Measurements from ENCODE around the gene ZNF330.
"Not testable (repeated sequence)": the region's sequence is repeated elsewhere in the genome, so short reads cannot be mapped to it uniquely, and the experiment has no call there.

ZNF330 gene

DNA sequence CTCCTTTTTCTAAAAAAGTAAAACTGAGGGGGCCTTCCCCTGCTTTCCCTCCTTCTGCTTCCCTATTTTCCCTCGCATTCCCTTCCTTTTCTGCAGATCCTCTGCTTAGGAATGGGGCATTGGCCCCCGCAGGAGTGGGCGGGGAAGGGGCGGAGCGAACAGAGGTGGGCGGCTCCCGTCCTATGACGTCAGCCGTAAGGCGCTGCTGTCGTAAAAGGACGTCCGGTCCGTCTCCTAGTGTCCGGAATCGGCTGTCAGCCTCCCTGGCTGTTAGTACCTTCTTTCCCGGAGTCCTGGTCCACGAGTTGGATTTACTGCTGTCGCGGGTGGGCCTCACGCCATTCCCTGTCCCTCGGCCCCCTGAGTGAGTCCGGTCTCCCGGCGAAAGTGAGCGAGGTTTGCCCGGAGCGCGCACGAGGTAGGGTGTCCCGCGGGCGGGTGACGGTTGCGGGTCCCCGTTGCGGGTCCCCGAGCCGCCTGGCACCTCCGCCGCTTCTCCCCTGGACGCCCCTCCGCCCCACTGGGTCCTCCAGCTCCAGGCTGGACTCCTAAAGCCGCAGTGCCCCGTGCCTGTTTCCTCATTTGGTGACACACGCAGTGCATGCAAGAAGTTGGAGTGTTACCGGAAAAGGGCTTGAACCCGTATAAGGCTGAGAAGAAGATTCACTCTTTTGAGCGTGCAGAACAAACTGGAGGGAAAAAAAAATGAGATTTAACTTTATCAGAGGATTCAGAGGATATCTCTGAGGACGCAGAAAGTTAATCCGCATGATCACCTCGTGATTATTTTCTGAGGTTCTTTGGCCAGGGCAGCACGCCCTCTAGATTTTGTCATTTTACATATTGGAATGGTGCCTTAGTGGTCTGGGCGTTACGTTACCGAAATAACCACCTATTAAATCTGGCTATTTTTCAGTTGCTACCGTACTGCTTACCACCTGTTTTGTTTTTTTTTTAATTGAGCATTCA is at the start of gene ZNF330:
ZNF330 (plus strand) TSS at position 205 of the 969 bp plus-strand sequence. CDS start 1,477 bp downstream, outside the sequence.
- FAIRE-seq (peak; percentile 99), DNase-seq (ENCODE audit: insufficient read length, low spot score) (peak; percentile 81)

DNA sequence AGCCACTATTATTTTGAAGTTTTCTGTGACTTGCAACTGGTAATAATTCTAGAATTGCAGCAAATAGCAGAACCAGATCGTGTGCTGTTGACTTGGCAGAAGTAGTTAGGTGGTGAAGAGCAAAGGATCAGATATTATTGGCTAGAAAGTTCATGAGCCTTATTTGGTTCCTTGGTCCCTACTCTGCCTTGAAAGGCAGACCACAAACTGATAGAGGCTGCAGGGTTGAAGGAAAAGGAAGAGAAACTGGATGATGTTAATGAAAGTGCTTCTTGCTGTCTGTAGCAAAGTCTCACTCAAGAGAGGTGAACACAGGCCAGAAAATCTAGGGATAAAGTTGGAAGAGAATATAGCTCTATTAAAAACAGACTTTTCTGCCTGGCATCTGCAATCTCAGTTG is 46.2 kb upstream of the ZNF330 start:
- no peak for FAIRE-seq

DNA sequence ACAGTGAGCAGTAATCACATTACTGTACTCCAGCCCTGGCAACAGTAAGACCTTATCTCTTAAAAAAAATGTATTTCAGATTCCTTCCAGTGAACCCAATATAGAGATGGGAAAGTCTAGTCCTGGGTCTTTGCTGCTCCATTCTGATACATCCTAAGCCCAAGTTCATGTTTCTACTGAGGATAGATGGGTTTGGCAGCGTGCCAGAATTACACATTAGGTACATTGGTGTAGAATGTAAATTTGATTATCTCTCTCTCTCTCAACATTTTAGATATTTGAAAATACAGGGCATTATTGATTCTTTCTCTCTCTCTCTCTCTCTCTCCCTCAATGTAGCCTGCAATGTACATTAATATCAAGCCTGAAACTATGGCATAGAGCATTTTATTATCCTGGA is 43.5 kb upstream of the ZNF330 start:
- no peak for FAIRE-seq
- DNase-seq (ENCODE audit: insufficient read length, low spot score) = no peak

More for the DNA sequence above, 46.2 kb upstream of the ZNF330 start:
- no peak for DNase-seq (ENCODE audit: insufficient read length, low spot score)

DNA sequence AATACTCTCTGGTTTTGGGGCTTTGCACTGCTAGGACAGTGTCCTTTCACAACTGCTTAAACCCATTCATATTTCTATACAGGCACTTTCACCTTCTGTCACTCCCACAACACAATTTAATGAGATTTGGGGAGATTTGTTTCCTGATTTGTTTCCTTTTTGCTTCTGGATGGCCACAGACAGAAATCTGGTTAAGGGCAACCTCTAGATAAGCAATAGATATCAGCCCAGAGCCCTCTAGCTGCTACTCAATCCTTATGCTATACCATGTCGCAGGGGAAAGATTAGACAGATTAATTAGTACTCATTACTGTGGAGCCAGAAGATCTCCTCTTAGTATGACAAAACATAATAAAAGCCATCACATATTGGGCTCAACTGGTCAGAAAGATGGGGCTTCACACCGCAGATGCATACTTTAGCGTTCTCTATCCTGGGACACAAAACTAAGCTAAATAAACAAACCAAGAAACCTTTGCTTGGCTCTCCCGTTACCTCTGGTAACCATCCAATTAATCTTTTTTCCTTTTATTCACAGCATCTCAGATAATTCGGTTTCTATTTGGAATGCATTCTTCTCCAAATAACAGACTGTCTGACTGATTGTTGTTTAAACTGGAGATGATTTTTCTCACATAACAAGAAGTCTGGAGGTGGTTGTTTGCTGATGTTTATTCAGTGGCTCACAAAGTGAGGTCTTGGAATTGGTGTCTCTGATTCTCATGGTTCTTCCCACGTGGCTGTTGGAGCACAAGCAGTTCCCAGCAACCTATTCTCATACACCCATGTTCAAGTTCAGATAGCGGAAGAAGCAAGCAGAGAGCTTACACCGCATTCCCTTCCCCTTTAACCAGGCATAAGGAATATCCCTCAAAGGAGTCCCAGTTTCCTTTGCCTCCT is 41.0 kb upstream of the ZNF330 start:
- DNase-seq (ENCODE audit: insufficient read length, low spot score) (no peak), FAIRE-seq (no peak)

DNA sequence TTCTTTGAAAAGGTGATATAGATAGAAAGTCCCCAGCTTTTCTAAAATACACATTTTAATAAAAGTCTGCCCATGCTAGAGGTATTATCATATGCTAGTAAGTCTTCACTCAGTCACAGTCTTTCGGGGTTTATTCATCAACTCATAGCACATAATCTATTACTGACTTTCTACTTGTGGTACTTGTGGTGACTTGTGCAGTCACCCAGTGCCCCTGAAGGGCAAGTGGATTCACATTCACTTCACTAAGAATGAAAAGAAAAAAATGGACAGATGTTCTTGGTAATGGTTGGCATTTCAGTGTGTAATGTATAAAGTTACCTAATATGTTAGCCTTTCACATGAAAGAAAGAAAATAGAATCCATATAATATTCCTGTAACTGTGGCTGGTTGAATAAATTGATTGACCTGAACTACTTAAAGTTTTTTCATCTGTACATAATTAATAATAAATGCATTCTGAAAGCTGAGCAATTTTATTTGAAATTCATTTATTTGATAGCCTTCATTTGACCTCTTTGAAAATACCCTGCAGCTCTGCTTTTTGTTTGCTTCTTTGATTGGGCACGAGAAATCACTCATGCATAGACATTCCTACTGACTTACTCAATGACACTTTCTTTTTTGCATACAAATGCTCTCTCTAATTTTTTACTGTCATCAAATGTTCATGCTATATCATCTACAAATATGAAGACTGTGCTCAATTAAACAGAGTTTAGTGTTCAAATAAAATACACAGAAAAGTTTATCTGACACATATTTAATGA is 39.5 kb upstream of the ZNF330 start:
- no peak for FAIRE-seq
- no peak for DNase-seq (ENCODE audit: insufficient read length, low spot score)

DNA sequence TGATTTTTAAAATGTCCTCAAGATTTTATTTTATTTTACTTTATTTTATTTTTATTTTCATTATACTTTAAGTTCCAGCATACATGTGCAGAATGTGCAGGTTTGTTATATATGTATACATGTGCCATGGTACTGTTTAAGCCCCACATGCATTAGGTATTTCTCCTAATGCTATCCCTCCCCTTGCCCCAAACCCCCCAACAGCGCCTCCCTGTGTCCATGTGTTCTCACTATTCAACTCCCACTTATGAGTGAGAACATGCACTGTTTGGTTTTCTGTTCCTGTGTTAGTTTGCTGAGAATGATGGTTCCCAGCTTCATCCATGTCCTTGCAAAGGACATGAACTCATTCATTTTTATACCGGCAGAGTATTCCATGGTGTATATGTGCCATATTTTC is 37.2 kb upstream of the ZNF330 start:
- not testable (repeated sequence) for FAIRE-seq; DNase-seq (ENCODE audit: insufficient read length, low spot score)

DNA sequence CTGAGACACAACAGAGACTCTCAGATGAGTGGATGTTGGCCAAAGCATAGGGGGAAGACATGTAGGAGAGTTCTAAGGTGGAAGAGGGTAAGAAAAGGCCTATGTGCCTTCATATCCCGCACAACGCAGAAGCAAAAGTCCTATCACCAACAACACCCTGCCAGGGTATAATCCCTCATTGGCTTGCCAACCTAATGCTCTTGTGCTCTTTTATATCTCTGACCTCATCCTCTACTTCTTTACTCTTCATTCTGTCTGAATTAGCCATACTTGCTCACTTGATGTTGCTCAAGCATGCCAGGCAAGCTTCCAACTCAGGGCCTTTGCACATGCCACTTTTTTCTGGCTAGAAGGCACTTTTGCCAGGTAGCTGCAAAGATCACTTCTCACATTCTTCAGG is 28.1 kb upstream of the ZNF330 start:
- no peak for DNase-seq (ENCODE audit: insufficient read length, low spot score)
- no peak for FAIRE-seq

DNA sequence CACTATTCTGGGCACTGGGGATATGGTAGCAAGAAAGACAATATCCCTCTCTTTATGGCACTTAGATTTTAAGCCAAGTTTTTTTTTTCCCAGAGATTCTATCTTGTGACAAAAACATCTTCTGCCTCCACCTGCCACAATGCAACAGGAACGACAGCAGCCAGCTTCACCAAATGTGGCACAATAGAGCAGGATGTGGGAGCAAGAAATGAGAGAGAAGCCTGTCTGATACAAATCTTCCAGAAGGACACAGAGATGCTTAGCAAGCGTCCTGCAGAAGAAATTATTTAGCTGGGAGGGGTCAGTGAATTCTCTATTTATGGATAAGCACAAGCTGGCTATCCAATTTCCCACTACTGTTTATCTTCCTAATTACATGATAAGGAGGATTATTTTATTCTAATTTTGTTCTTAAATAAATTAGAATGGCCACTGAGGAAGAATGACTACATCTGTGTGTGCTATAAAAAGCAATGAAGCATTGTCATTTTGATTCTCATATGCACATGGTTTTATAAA is 27.1 kb upstream of the ZNF330 start:
- no peak for DNase-seq (ENCODE audit: insufficient read length, low spot score)
- FAIRE-seq = no peak

DNA sequence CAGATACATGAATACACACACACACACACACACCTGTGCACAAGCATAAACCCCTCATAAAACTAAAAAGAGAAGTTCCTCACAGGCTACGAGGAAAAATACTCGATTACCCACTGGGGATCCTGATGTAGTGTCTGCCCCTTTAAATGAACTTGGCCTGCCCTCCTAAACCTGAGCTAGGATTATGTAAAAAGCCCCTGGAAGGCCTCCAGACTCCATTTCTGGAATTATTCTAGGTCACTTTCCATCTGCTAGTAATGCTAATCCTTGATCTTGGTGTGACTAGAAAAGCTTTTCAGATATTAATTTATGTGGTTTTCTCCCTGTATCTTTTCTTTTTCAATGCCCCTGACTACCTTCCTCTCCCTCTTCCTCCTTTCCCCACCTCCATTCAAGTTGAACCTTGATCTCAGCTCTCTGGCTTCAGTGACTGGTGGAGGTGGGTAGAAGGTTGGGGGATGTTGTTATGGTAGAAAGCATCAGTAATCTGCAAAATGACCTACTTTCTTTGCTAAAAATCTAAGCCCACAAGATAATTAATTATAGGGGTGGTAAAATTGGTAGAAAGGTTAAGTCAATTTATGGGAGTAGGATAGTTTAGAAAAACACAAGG is 25.5 kb upstream of the ZNF330 start:
- DNase-seq (ENCODE audit: insufficient read length, low spot score) = no peak
- no peak for FAIRE-seq

DNA sequence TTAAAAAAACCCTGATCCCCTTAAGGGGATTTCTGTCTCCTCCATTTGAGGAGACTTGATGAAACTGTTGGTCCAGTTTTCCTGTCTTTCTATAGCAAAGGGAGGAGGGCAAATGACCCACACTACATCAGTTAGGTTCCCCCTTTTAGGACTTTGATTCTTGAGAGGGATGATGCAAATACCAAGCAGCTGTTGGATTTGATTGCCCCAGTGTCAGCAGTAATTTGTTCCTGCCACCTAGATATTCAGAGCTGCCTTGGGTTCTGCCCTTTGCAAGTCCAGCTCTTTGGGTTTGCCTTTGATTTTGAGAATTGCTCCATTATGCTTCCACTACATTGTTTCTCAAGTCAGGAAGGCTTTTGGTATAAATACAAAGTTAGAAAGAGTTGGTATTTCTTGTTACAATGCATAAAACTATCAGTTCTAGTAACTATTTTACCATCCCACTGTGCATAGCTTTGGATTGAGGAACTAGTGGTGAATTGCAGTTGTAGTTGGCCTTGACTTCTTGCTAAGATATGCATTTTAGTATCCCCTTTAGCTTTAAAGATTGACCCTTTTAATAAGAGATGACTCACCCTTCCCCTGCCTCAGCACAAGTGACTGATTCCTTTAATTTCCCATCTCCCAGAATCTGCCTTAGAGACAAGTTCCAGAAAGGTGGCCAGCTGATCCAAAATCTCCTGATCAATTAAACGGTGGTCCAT is 24.3 kb upstream of the ZNF330 start:
- DNase-seq (ENCODE audit: insufficient read length, low spot score) (no peak), FAIRE-seq (no peak)

DNA sequence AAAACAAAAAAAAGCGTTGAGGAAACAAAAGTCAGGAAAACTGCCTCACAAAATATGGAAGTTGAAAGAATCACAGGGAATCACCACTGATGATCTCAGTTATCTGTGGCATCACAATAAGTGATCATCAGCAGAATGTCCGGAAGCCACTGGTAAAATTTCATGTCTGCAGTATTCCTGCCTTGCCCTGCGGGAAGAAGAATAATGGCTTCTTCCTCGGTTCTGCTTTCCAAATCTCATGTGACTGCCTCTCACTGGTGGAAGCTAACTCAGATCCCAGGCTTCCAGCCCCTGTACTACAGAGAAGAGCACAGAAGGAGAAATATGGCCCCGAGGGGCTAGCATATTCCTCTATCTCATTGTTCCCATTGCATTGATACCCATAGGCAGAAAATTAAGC is 12.7 kb upstream of the ZNF330 start:
- no peak for DNase-seq (ENCODE audit: insufficient read length, low spot score)
- FAIRE-seq = no peak

DNA sequence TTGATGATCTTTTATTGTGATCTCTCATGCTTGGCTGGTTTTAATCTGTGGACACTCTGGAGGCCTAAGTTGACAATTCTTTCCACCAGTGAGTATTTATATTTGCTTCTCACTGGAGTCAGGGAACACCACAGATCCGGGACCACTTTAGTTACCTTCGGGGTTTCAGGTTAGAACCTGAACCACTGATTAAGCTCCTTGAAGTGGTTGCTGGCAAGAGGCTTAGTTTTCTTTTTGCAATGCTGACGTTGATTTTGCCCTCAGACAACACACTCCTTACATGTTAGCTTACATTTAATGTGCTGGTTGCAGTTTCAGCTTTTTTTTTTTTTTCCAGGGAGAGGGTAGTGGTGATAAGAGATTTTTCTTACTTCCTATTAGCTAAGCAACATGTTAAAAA is 10.5 kb upstream of the ZNF330 start:
- FAIRE-seq (no peak), DNase-seq (ENCODE audit: insufficient read length, low spot score) (no peak)

DNA sequence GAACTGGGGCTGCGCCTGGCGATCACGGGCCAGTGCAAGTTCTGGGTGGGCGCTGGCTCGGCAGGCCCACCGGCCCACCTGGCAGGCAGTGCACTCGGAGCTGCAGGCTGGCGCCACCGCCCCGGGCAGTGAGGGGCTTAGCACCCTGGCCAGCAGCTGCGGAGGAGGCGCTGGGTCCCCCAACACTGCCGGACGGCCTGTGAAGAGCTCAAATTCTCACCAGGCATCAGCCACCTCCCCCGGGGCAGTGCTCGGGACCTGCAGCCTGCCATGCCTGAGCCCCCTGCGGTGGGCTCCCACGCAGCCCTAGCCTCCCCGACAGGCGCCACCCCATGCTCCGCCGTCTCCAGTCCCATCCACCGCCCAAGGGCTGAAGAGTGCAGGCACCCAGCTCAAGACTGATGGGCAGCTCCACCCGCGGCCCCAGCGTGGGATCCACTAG is 7.1 kb upstream of the ZNF330 start:
- DNase-seq (ENCODE audit: insufficient read length, low spot score) (no peak), FAIRE-seq (no peak)

DNA sequence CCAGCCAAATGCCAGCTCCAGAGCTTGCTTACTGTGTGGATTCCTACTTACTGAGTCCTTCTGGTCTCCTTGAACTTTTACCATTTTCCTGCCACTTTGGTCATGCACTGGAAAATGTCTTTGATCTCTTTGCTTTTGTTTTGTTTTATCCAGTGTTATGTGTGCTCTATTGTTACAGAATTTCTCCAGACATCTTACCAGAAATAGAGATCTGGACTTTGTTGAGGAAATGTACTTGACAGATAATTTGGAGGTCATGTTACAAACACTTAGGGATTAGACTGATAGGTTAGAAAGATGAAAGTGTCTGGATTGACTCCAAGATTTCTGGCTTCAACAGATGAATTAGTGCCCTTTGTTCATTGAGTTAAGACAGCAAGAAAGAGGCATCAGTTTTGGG is 5.7 kb upstream of the ZNF330 start:
- FAIRE-seq (no peak), DNase-seq (ENCODE audit: insufficient read length, low spot score) (no peak)

DNA sequence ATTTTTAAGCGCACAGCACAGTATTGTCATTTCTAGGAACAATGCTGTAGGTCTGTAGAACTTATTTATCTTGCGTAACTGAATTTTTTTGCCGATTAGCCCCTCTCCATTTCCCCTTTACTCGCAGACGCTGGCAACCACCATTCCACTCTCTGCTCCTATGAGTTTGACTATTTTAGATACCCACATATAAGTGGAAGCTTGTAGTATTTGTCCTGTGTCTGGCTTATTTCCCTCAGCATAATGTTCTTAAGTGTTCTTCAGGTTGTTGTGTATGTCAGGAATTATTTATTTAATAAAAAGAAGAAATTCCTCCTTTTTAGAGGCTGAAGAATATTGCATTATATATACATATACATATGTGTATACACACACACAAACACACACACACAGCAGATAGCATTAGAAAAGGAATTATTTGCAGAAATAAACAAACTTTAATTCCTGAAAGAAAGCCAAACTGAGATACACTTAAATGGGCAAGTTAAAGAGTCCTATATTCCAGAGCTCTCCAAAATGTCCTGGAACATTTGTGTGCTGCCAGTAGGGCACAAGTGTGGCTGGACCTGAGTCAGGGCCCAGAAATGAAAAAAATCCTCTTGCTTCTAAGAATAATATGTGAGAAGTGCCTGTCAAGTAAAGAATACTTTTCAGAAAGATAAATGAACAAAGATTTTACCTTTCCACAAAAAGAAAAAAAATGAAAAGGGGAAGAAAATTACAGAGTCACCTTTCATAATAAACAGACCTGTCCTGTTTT is 4.5 kb upstream of the ZNF330 start:
- DNase-seq (ENCODE audit: insufficient read length, low spot score) (no peak), FAIRE-seq (no peak)

DNA sequence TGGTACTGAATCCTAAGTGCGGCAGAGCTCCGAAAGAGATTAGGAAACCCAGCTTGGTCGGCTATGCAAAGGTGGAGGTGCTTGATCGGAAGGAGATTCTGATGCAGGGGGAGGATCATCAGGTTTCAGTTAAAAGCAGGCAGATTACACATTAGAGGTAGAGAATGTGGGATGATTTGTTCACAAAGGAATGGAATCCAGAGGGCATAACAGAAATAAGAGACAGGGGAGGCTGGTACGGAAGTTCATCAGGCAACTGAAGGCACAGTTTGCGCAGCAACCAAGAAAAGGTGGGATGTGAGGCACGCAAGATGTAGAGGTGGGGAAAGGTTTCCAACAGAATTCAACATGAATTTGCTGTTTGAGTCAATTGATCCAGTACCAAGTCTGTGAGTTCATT is 424 bp upstream of the ZNF330 start:
- no peak for DNase-seq (ENCODE audit: insufficient read length, low spot score)
- FAIRE-seq = no peak

DNA sequence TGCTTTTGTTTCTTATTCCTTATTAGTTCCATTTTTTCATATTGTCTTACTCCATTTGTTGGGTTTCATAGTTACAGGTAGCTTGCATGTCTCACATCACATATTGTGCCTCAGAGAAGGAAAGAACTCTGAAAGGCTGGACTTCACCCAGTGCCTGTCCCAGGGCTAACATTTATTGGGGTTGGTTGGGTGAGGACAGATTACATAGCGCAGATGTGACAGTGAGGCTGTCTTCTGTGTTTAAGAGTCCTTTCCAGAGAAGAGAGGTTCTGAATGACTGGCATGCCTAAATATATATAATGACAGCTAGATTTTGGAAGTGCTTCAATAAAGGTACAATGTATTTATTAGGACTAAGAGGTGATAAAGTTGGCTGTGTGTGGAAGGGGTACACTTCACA is 2.7 kb downstream of the ZNF330 start:
- FAIRE-seq (no peak), DNase-seq (ENCODE audit: insufficient read length, low spot score) (no peak)

DNA sequence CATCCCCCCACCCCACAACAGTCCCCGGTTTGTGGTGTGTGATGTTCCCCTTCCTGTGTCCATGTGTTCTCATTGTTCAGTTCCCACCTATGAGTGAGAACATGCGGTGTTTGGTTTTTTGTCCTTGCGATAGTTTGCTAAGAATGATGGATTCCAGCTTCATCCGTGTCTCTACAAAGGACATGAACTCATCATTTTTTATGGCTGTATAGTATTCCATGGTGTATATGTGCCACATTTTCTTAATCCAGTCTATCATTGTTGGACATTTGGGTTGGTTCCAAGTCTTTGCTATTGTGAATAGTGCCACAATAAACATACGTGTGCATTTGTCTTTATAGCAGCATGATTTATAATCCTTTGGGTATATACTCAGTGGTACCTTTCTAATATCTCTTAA is 6.6 kb downstream of the ZNF330 start:
- not testable (repeated sequence) for DNase-seq (ENCODE audit: insufficient read length, low spot score); FAIRE-seq

All from HTR-8/SVneo (cell line).